Fibroblast of lung (primary cell): ENCODE data around the gene AREL1.

ENCODE experiments used
- EZH2 ChIP-seq: IDR thresholded peaks from 2 replicates; pipeline ENCODE4 v1.5.1; 2012; ENCODE audit warnings: low read length, control low read depth, mild to moderate bottlenecking; ENCODE audit errors: missing control alignments
- TF ChIP-seq, protein P1 (sequence below), 2 donors: IDR thresholded peaks in 1 of 2; conservative IDR thresholded peaks in 1 of 2; 1 replicate in 1 of 2; 2 replicates in 1 of 2; pipeline ENCODE4 v1.5.1; 2011 to 2012; ENCODE audit warnings: low read length in 2 of 2, control low read depth in 1 of 2, inconsistent platforms in 1 of 2, low read depth in 1 of 2, mild to moderate bottlenecking in 1 of 2

DNA sequence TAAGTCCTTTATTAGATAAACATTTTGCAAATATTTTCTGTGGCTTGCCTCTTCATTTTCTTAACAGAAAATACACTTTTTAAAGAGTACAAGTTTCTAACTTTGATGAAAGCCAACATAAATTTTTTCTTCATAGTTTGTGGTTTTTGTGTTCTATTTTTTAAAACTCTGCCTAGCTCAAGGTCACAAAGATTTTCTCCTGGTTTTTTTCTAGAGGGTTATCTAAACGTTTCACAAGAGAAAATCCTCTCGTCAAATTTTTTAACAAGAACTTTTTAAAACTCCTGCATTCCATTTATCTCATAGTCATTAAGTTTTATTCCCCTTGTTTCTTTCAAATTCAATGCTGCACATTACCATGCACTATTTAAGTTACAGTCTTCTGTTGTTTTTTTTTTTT lies 8.2 kb downstream of the AREL1 start:
- TF ChIP-seq, protein P1, sequence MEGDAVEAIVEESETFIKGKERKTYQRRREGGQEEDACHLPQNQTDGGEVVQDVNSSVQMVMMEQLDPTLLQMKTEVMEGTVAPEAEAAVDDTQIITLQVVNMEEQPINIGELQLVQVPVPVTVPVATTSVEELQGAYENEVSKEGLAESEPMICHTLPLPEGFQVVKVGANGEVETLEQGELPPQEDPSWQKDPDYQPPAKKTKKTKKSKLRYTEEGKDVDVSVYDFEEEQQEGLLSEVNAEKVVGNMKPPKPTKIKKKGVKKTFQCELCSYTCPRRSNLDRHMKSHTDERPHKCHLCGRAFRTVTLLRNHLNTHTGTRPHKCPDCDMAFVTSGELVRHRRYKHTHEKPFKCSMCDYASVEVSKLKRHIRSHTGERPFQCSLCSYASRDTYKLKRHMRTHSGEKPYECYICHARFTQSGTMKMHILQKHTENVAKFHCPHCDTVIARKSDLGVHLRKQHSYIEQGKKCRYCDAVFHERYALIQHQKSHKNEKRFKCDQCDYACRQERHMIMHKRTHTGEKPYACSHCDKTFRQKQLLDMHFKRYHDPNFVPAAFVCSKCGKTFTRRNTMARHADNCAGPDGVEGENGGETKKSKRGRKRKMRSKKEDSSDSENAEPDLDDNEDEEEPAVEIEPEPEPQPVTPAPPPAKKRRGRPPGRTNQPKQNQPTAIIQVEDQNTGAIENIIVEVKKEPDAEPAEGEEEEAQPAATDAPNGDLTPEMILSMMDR (conservative IDR thresholded peaks at IDR 0.05 in 1 of 2, IDR thresholded peaks at IDR 0.05 in 1 of 2; ENCODE audit: low read depth in 1 of 2, low read length in 2 of 2), result no peak
- TF ChIP-seq EZH2, result no peak
